ENCODE results near the gene TRDN.
"Not testable (repeated sequence)": the region's sequence is repeated elsewhere in the genome, so short reads cannot be mapped to it uniquely, and the experiment has no call there.

Gene TRDN

DNA sequence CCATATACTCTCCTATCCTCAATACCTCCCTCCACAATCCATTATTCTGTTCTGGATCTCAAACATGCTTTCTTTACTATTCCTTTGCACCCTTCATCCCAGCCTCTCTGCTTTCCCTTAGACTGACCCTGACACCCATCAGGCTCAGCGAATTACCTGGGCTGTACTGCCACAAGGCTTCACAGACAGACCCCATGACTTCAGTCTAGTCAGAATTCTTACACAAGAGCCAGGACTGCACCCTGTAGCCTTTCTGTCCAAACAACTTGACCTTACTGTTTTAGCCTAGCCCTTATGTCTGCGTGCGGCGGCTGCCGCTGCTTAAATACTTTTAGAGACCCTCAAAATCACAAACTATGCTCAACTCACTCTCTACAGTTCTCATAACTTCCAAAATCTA is 76.9 kb downstream of the TRDN start:
- DNase-seq: not testable (repeated sequence)

DNA sequence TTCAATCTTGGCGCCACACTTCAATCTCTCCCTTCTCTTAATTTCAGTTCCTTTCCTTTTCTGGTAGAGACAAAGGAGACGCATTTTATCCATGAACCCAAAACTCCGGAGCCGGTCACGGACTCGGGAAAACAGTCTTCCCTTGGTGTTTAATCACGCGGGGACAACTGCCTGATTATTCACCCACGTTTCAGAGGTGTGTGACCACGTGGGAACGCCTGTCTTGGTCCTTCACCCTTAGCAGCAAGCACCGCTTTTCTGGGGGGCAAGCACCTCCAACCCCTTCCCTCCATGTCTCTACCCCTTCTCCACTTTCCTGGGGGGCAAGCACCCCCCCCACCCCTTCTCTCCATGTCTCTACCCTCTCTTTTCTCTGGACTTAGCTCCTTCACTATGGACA is 79.3 kb downstream of the TRDN start:
- DNase-seq: not testable (repeated sequence)

DNA sequence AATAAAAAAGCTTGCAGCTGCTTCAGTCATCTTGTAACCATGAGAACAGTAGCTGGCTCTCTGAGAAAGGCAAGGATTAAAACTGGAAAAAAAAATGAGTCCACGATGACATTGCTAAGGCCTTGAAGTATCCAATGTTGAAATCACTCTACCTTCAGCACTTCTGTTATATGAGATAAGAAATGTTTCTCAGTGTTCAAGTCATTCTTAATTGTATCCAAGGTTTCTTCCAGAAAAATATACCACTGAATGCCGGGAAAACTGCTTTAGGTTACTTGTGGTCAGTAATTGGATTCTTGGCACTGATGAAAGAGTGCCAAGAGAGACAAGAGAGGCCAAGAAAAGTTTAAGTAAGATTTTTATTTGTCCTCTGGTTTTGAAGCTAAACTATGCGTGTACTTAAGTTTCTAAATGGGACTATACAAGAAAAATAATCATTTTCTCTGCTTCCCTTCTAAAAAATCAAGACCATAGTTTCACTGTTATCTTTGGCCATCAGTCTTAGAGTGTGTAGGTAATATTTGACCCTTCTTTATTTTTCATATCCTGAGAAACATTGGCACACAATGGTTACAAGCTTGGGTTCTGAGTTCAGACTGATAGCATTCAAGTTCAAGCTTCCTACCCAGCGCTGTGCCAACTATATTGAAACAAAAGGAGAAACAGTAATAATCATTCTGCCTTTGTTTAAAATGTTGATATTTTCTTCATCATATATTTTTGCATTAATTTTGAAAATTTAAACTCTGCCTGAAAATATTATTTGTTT is 84.6 kb downstream of the TRDN start:
- no peak for DNase-seq

DNA sequence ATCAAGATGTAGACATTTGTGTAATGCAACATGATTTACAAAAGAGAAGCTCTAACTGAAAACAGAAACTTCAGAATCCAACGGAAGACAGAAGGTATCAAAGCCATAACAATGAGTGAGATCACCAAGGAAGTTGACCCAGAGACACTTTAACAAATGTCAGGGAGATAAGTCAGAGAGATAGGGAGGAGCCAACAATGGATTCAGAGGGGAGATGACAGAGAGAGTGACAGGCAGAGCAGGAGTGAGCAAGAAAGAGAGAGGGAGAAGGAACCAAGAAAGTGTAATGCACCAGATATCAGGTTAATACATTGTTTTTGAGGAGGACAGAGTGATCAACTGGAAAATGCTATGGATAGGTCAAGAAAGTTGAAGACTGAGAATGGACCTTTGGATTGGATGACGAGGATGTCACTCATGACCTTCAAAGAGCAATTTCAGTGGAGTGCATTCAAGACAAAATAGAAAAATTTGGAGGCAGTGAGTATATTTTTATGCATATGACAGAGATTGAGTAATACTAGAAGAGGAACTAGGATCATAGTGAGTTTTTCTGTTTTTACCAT is 86.6 kb downstream of the TRDN start:
- no peak for DNase-seq

DNA sequence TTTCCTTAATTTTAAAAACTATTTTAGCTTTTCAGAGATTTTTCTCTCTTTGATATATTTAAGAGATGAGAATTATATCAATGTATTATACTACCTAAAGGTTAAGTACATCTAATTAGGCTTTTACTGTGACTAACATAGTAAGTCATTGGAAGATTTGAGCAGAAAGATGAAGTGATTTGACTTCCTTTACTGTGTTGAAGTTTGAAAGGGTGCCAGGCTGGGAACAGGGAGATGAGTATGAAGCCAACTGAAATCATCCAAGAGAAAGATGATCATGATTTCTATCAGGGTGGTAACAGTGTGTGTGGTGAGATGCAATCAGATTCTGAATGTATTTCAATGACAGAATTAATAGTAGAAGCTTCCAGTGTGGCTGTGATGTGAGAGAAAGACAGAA is 87.3 kb downstream of the TRDN start:
- DNase-seq: no peak

DNA sequence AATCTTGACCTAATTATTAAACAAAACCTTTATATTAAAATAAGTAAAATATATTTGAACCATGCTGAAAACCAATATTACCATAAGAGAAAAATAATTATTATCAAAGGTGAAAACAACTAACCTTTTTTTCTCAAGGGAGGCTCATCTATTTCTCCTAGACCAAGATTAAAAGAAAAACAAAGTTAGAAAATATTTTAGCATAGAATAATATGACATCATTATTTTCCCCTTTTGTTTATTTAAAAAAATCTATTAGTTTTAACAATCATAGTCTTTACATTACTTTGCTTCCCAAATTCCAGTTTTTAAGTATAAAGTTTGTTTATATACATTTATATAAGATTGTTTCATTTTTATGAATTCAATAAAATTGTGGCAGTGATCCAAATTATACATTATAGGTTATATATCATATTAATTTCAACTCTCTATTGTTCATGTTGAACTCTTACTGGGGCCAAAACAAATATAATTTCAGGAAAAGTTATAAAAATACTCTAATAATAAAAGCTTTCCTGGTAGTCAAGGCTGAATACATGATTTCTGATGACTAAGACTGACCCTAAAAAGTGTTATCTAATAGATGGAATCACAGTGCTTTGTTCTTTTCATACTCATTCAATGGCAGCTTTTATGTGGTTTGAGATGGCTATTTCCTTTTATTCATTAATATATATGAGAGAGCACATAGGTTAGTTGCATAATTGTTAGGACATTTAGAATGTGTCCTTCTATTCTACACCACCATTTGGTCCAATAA is 89.4 kb downstream of the TRDN start:
- DNase-seq: no peak

DNA sequence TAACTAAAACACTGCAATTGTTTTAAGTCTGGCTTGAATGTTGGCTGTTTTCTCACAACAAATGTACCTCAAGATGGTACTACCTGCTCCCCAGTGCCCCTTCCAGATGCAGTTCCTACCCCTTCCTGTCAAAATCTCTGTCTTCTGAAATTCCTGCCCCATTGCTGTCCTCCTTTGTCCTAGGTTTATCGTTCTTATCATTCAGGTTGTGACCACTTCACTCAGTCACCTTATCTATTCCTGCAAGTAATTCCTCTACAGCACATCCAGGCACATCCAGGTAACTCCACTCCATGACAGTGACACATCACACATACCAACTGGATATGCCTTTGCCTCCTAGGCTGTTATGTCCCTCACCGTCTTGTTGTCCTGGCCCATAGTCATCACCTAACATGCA is 90.2 kb downstream of the TRDN start:
- no peak for DNase-seq

DNA sequence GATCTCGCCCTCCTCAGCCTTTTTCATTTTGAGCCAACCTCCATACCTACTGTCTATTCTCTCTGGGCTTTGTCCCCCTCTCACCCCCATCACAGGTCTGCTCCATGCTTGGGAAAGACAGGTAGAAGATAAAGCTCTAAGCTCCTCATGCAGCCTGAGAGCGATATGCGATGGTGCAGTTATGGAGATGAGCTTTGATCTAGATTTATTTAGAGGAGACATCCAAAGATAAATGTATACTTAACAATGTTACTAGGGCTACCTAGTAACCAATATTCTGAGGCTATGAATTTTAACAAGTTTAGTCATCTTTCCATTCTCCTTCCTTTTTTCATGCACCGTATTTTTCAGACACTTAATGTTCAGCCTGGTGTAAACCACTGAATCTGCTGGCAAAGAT is 95.3 kb downstream of the TRDN start:
- DNase-seq: no peak

DNA sequence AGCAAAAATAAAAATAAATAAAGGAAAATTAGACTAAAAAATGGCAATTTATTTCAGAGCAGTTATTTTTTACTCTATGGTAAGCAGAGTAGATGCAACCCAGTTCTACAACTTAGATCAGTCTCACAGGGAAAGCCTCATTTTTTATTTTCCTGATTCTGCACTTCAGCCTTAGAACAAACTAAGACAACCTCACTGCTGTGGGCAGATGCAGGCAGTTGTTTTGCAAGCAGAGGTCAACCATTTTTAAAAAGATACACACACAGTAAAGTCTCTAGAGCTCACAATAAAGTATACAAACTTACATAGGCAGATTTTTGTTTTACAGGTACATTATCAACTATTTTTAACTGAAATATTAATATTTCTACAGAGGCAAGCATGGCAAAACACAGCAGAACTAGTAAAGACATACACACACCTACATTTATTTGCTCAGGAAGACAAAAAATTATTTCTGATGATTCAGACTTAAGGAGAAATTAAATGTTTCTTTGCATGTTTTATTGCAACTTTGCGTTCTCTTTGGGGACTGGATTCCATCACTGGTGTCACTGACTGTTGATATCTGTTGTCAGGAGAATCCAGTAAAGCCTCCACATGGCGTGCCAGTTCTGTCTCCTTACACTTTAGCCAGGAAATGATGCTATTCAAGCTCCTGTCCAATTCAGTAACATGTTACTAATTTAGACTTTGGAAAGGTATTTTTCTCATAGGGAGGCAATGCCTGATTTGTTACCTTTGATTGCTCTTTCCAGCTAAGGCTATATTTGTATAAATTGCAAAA is 102.7 kb downstream of the TRDN start:
- DNase-seq: no peak

DNA sequence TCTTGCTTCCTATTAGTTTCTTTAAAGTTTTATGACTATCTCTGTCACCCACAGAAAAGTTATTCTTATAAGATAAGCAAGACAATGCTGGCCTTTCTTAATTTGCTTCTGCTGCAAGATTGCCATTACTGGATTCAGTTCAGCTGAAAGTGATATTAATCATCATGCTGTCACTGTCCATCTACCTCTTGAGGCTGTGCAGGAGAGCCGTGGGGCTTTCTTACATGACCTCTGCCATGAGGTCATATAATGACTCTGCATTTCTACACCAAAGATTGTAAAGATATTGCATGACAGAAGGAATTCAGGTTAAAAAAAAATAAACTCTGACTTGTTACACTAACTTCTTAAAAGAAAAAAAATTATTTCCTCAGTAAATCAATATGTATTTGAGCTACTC is 106.9 kb downstream of the TRDN start:
- no peak for DNase-seq

DNA sequence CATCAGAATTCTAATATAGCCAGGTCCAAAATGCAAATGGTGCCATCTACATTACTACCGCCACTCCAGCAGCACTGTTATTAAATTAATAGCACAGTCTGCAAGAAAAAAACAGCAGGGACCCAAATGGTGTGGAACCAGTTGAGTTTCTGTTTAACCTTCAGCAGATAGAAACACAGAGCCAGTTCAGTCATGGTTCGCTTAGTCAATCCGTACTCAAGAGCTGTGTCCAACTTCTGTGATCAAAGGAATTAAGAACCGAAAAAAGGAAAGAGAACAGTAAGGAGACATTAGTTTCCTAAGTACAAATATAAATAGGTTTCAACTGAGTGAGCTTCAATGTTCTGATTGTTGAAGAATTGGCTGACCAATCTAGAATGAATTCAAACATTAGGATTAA is 107.7 kb downstream of the TRDN start:
- DNase-seq: no peak

DNA sequence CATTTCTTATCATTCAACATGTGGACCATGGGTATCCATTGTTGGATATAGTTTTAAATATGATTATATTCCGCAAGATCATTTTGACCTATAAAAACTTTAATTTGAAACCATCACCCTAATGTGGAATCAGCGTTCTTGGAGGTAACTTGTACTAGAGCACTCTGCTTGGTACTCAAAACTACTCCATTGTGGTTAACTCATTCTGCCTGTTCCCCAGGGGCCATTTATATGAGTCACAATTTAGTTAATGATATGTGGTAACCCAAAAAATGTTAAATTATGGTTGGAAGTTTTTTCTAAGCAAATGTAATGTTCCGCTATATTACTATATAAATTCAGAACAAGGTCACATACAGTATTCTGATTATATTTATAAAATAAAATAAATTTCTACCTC is 109.3 kb downstream of the TRDN start:
- DNase-seq: peak; percentile 11

DNA sequence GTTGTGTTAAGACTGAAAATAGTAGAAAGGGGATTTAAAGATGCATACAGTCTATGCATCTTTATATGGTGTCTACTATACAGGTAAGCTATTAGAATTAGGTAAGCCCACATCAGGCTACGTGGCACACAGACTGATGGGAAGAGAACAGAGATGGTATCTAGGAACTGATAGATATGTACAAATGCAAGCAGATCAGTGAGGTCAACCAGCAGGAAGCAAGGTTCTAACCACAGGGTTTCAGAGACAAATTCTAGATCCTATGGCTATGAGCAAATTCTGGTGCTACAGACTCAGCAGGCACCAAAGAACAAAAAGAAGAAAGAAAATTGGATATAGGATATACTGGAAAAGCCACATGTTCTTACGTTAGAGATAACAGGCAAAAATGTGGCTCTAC is 110.6 kb downstream of the TRDN start:
- no peak for DNase-seq

DNA sequence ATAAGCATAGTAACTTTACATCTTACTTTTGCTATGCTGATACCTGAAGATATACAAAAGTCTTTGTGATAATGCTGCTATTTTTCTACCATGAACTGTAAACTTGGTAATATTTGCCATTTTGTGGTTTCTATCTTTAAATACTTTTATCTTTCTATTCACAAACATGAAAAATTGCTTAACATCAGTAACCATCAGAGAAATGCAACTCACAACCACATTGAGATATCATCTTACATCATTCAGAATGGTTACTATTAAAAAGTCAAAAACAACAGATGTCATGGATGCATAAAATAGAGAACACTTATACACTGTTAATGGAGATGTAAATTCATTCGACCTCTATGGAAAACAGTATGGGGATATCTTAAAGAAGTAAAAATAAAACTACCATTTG is 112.0 kb downstream of the TRDN start:
- DNase-seq: no peak

DNA sequence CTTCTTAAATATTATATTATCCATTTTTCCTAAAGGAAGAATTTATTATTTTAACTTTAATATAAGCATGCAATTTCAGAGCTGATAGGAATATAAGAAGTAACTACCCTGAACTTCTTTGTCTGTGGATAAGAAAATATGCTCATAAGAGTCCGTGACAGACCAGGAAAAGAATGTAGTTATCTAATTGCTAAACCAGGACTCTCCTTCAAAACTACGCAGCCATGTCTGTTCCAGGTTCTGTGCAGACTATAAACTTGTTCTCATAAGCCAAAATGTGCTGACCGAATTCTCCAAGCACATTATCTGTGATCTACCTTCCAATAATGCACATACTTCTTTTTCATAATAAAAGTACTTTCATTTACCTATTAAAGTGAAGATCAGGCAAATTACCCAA is 116.5 kb downstream of the TRDN start:
- no peak for DNase-seq

DNA sequence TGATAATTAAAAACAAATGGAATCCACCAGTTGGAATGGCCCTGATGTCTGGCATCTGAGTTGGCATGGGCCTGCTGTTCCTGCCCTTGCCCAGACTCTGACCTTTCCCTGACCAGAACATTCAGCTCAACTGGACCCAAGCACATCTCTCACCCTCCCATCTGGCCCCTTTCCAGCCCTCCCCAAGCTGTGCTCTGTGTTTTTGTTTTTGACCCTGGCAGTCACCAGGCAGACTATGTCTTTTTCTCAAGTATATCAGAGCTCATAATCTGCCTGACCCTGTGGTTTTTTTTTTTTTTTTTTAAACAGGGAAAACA is 117.6 kb downstream of the TRDN start:
- DNase-seq: no peak

DNA sequence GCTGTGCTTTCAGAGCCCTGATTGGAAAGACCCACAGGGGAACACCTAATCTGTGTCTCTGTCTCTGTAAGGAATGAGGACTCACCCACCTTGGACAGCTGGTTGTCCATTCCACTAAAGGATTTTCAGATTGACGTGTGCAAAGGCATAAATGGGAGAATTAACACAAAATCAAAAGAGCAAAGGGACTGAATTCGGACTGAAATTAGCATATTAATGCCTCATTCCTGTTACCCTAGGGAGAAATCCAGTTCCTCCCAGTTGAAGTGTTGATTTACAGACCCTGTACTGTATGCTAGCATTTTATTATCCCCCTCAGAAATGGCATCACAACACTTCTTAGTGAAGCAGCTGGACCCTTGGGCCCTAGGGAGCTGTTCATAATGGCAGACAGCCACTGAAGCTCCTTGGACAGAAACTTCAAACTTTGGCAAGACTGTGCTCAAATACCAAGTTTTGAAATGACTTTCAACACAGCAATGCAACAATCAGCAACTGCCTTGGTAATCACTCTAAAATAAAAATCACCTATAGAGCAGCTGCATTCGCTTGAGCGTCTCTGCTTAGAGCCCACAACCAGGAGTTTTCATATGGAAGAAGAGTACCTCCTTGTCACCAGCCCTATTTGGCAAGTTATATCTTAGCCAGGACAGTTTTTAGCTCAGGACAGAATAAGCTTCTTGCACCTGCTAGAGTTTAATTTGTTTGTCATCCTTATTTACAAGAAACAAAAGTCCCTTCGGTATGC is 118.1 kb downstream of the TRDN start:
- no peak for DNase-seq

DNA sequence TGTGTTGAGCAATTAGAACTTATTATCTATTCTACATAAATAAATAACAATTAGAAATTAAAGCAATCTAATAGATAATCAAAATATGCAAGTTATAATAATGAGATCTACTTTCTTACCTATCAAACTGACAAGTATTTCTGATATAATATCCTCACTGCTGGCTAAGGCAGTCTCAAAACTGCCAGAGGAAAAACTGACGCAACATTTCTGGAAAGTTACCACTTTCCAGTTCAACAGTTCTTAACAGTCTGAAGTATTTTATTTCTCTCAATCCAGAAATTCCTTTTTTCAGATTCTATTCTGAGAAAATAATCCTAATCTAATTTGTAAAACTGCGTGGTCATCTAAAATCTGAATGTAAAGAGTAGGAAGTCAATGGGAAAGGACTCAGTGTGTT is 121.0 kb downstream of the TRDN start:
- DNase-seq: peak; percentile 10

DNA sequence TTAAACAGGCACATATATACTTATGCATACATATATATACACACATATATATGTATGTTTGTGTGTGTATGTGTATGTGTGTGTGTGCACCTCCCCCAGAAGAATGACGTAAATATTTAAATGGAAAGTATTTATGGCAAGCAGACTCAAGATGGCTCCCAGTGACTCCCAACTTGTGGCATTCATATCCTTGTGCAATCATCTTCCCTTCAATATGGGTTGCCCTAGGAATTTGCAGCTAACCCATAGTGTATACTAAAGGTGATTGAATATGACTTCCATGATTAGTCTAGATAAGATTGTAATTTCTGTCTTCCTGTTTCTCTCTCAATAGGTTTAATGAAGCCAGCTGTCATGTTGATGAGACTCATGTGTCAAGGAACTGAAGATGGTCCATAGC is 127.6 kb downstream of the TRDN start:
- no peak for DNase-seq

DNA sequence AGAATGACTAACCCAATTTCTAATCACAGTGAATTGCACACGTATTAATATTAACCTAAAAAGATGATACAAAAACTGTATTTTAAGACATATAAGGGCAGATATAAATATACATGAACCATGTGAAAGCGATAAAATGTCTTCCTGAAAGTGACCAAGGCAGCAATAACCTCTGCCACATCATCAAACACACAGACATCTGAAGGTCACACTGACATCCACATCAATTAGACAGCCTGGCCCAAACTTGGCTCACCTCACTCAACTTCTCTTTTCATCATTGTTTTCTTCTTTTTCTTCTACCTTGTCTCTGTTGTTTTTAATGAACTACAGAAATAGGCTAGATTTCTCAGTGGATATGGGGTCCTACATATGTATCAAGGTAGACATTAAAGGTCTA is 128.5 kb downstream of the TRDN start:
- DNase-seq: no peak

DNA sequence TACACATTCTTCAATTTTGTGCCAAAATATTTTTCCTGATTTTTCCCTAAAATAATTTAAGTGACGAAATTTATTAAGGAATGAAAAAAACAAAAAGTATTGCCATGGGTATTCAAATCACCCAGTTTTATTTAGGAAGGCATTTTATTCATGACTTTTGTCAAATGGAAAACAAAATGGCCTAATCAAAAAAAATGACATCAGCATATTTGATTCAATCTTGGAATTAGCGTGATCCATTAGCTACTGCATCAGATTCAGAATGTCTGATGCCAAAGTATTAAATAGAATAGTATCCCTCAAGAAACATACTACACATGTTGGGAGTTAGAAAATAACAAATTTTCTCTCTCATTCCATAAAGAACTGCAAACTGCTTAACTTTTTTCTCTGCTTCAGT is 129.2 kb downstream of the TRDN start:
- no peak for DNase-seq

DNA sequence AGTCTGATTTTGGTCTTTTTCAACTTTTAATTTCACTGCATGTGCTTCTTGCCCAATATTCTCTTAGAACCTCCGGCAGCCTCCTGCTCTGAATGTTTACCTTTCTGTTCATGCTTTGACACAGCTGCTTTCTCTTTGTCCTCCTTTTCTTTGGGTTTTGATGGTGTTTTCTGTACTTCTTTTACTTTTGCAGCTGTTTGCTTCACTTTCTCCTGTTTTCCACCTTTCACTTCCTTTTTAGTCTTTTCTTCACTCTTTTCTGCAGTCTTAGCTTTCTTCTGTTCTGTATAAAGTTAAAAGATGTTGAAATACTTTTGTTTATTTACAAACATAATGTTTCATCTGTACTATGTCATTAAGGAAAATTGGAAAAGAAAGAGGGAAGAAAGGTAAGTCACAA is 133.1 kb downstream of the TRDN start:
- no peak for DNase-seq

DNA sequence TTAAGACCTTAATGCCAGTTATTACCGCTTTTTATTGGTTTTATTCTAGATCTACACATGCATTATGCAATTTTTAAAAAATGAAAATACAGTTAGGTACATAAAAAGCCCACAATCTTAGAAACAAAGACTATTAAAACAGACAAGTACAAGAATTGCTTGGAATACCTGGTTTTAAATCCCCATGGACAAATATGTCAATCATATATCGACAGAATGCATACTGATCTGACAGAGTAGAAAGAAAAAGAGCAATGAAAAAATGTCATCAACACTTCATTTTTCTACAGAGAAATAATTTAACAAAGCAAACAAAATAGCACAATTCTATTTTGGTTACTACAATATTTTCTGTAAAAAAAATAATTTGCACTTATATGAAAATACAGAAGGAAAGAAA is 139.7 kb downstream of the TRDN start:
- no peak for DNase-seq
